ENCODE results near the gene DPP3.

DNA sequence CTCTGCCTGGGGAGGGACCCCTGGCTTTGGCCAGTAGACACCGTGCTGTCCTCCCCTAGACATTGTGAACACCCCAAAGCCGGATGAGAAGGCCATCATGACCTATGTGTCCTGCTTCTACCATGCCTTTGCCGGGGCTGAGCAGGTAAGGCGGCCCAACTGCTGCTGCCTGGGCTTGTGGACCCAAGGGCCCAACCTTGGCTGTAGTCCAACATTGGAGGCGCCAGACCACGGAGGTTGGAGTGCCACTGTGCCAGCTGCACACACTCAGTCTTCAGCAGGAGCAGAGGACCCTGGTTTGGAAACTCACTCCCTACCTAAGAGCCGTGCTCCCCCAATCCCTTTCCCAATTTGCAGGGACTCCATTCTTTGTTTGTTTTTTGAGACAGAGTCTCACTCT, 75.9 kb downstream of the DPP3 start:
- TF ChIP-seq EZH2 (IDR thresholded peaks at IDR 0.05) = no peak
- TF ChIP-seq, protein P1, sequence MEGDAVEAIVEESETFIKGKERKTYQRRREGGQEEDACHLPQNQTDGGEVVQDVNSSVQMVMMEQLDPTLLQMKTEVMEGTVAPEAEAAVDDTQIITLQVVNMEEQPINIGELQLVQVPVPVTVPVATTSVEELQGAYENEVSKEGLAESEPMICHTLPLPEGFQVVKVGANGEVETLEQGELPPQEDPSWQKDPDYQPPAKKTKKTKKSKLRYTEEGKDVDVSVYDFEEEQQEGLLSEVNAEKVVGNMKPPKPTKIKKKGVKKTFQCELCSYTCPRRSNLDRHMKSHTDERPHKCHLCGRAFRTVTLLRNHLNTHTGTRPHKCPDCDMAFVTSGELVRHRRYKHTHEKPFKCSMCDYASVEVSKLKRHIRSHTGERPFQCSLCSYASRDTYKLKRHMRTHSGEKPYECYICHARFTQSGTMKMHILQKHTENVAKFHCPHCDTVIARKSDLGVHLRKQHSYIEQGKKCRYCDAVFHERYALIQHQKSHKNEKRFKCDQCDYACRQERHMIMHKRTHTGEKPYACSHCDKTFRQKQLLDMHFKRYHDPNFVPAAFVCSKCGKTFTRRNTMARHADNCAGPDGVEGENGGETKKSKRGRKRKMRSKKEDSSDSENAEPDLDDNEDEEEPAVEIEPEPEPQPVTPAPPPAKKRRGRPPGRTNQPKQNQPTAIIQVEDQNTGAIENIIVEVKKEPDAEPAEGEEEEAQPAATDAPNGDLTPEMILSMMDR (IDR thresholded peaks at IDR 0.05 in 2 of 3, conservative IDR thresholded peaks at IDR 0.05 in 1 of 3; ENCODE audit: borderline replicate concordance in 1 of 3, insufficient read depth in 1 of 3, low read depth in 2 of 3, low read length in 2 of 3) = no peak
